ENCODE results near the gene TMEM62. TPM values are rescaled to one million over a fixed set of nuclear protein-coding genes. Genes with fewer than 3 reads are reported as not detected.
"Not testable (repeated sequence)": the region's sequence is repeated elsewhere in the genome, so short reads cannot be mapped to it uniquely, and the experiment has no call there.

Gene TMEM62
- total RNA-seq, 5 donors from 2014 or later (not counting 1 experiment from before 2014, with no cell fraction given): 14.8 to 20.2 (median 16.4) TPM

GRCh38 chr15:43219929-43220928, 86.8 kb downstream of the TMEM62 start:
- no peak overlapping the region for H3K27ac ChIP-seq (ENCODE audit: low read length)
- peaks cover 0 to 1% (median 0%) of the 10 kb centered on the region in 3 donors for H3K4me1 Mint-ChIP-seq
- CTCF ChIA-PET: interaction anchor here in 1 of 2 donors (0.7 kb wide), 1 partner anchor 60 kb away, joined by 4 read pairs; no protein-coding TSS in a partner anchor
- DNase-seq (no peak), ATAC-seq (replicated peaks in 1 of 4) (no peak)
- H3K36me3 Mint-ChIP-seq: no peaks in the 10 kb centered on the region
- H3K36me3 ChIP-seq (ENCODE audit: control insufficient read depth in 2 of 2, extremely low read depth in 1 of 2, insufficient read depth in 1 of 2, low read length in 1 of 2): no peaks in the 10 kb centered on the region
- peaks cover 0 to under 1% of the 10 kb centered on the region in 2 experiments for H3K4me1 ChIP-seq (ENCODE audit: control insufficient read depth in 1 of 2, extremely low read depth in 1 of 2, insufficient read depth in 2 of 2, low read length in 2 of 2)
- H3K27me3 ChIP-seq (replicated peaks in 1 of 2; ENCODE audit: control insufficient read depth in 2 of 2, extremely low read depth in 1 of 2, insufficient read depth in 2 of 2, low read length in 1 of 2): peaks cover 0 to 14% of the 10 kb centered on the region in 2 experiments
- 76% methylated on average over 13 of the region's 16 CpGs for WGBS (ENCODE audit: insufficient coverage)
- no peaks in the 10 kb centered on the region for H3K9me3 Mint-ChIP-seq
- no peaks in the 10 kb centered on the region for H3K9me3 ChIP-seq
- peaks cover 4 to 9% of the 10 kb centered on the region in 2 donors for H3K27me3 Mint-ChIP-seq
- H3K4me3 ChIP-seq (ENCODE audit: control insufficient read depth in 1 of 2, extremely low read depth in 1 of 2, low read length in 1 of 2): no peak overlapping the region
- no peak overlapping the region for H3K27ac Mint-ChIP-seq
- POLR2A ChIA-PET: no interaction called here
- H3K4me3 Mint-ChIP-seq: no peak overlapping the region

- H3K4me1 ChIP-seq (ENCODE audit: control insufficient read depth in 1 of 2, extremely low read depth in 1 of 2, insufficient read depth in 2 of 2, low read length in 2 of 2): peaks cover 0 to 7% of the 10 kb centered on the region in 2 experiments
- WGBS (ENCODE audit: insufficient coverage): 100% methylated on average over 1 of the region's 3 CpGs
- ChIA-PET CTCF (no interaction called here), POLR2A (no interaction called here)
- DNase-seq: no peak
- ATAC-seq (replicated peaks in 1 of 4): no peak
- H3K27me3 ChIP-seq (replicated peaks in 1 of 2; ENCODE audit: control insufficient read depth in 2 of 2, extremely low read depth in 1 of 2, insufficient read depth in 2 of 2, low read length in 1 of 2): peaks cover 0 to 19% of the 10 kb centered on the region in 2 experiments
- H3K36me3 ChIP-seq (ENCODE audit: control insufficient read depth in 2 of 2, extremely low read depth in 1 of 2, insufficient read depth in 1 of 2, low read length in 1 of 2): no peaks in the 10 kb centered on the region
- no peak within 1 kb of the TSS for H3K27ac ChIP-seq (ENCODE audit: low read length)
- peaks cover 9 to 16% of the 10 kb centered on the region in 2 donors for H3K27me3 Mint-ChIP-seq
- H3K9me3 ChIP-seq: no peaks in the 10 kb centered on the region
- H3K4me3 Mint-ChIP-seq: no peak within 1 kb of the TSS
- H3K27ac Mint-ChIP-seq: no peak within 1 kb of the TSS
- H3K4me3 ChIP-seq (ENCODE audit: control insufficient read depth in 1 of 2, extremely low read depth in 1 of 2, low read length in 1 of 2): no peak within 1 kb of the TSS
- H3K36me3 Mint-ChIP-seq: no peaks in the 10 kb centered on the region
- H3K9me3 Mint-ChIP-seq: no peaks in the 10 kb centered on the region
- H3K4me1 Mint-ChIP-seq: peaks cover 6 to 9% (median 7%) of the 10 kb centered on the region in 3 donors
Measured at GRCh38 chr15:43220991-43221403, 87.6 kb downstream of the TMEM62 start, which contains the start of gene EPB42. Gene EPB42 (minus strand): TSS chr15:43221018. CDS start chr15:43220825, 193 bp downstream.

DNA sequence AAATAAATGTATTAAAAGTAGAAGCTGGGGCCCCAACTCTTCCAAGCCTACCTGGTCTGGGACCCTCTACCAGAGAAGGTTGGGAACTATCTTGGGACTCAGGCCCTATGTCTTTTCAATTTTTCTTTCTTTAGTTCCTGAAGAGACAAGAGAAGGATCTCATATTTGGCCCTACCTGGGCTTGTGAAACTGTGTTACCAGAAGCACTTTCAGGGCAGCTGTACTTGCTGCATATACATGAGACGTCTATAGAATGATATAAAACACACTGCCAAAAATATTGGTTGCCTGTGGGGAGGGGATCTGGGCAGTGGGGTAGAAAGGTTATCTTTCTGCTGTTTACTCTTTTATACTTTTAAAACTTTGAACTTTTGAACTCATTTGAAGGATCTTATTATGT, 88.0 kb downstream of the TMEM62 start:
- ChIA-PET POLR2A (no interaction called here), CTCF (interaction anchor here in 1 of 2 donors (0.7 kb wide), 1 partner anchor 64 kb away, joined by 3 read pairs; no protein-coding TSS in a partner anchor)
- DNase-seq: no peak
- peaks cover 6 to 10% (median 7%) of the 10 kb centered on the region in 3 donors for H3K4me1 Mint-ChIP-seq
- H3K4me3 Mint-ChIP-seq: no peak overlapping the region
- no peak for ATAC-seq (replicated peaks in 1 of 4)
- H3K36me3 Mint-ChIP-seq: no peaks in the 10 kb centered on the region
- no peaks in the 10 kb centered on the region for H3K9me3 Mint-ChIP-seq
- H3K27me3 Mint-ChIP-seq: peaks cover 9 to 16% of the 10 kb centered on the region in 2 donors
- Histone ChIP-seq H3K9me3 (no peaks in the 10 kb centered on the region), H3K27me3 (replicated peaks in 1 of 2; ENCODE audit: control insufficient read depth in 2 of 2, extremely low read depth in 1 of 2, insufficient read depth in 2 of 2, low read length in 1 of 2) (peaks cover 0 to 19% of the 10 kb centered on the region in 2 experiments), H3K36me3 (ENCODE audit: control insufficient read depth in 2 of 2, extremely low read depth in 1 of 2, insufficient read depth in 1 of 2, low read length in 1 of 2) (no peaks in the 10 kb centered on the region), H3K4me3 (ENCODE audit: control insufficient read depth in 1 of 2, extremely low read depth in 1 of 2, low read length in 1 of 2) (no peak overlapping the region), H3K27ac (ENCODE audit: low read length) (no peak overlapping the region), H3K4me1 (ENCODE audit: control insufficient read depth in 1 of 2, extremely low read depth in 1 of 2, insufficient read depth in 2 of 2, low read length in 2 of 2) (peaks cover 0 to 7% of the 10 kb centered on the region in 2 experiments)
- WGBS (ENCODE audit: insufficient coverage): no CpG with 5 or more reads among the region's 1 CpG
- no peak overlapping the region for H3K27ac Mint-ChIP-seq

DNA sequence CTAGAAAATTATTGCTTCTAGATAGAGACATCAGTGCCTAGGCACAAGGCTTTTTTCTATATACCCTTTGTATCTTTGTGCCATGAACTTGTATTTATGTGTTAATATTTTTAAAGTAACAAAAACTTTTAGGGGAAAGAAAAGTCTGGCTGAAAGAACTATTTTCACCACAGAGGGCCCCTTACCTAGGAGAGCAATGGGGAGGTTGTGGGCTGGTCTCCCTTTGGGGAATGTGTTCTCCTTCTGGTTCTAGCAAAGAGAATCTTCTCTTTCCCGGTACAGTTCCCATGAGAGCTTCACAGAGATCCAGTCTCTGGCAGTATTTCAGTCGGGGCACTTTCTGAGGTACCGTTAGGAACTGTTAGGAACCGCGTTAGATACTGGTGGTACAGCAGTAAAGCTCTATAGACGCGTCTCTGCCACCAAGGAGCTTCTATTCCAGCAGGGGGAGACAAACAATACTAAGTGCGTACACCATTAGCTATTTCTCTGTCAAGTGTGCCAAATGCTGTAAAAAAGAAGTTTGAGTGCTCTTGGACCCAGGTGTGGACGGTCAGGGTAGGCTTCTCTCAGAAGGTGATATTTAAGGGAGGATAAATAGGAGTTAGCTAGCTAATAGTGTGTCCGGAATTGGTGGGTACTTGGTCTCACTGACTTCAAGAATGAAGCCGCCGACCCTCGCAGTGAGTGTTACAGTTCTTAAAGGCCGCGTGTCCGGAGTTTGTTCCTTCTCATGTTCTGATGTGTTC, 92.0 kb downstream of the TMEM62 start:
- Mint-ChIP-seq H3K9me3 (no peaks in the 10 kb centered on the region), H3K27ac (no peak overlapping the region), H3K27me3 (peaks cover 9 to 19% of the 10 kb centered on the region in 2 donors), H3K4me1 (peaks cover 6 to 10% (median 7%) of the 10 kb centered on the region in 3 donors), H3K36me3 (no peaks in the 10 kb centered on the region), H3K4me3 (peak overlapping the region in 2 of 3 donors; percentile 6 to 32)
- peak in 26 of 35 experiments; percentile 8 to 76 (median 26) for DNase-seq
- WGBS (ENCODE audit: insufficient coverage): 69% methylated on average over 9 of the region's 16 CpGs
- CTCF ChIA-PET: interaction anchor here (0.6 to 2.8 kb wide), 15 partner anchors 9 to 1613 kb away, joined by 3 to 60 read pairs (median 4); no protein-coding TSS in a partner anchor
- Histone ChIP-seq H3K27me3 (replicated peaks in 1 of 2; ENCODE audit: control insufficient read depth in 2 of 2, extremely low read depth in 1 of 2, insufficient read depth in 2 of 2, low read length in 1 of 2) (peaks cover 0 to 8% of the 10 kb centered on the region in 2 experiments), H3K9me3 (no peaks in the 10 kb centered on the region), H3K27ac (ENCODE audit: low read length) (no peak overlapping the region), H3K36me3 (ENCODE audit: control insufficient read depth in 2 of 2, extremely low read depth in 1 of 2, insufficient read depth in 1 of 2, low read length in 1 of 2) (no peaks in the 10 kb centered on the region), H3K4me1 (ENCODE audit: control insufficient read depth in 1 of 2, extremely low read depth in 1 of 2, insufficient read depth in 2 of 2, low read length in 2 of 2) (peaks cover 0 to 7% of the 10 kb centered on the region in 2 experiments), H3K4me3 (ENCODE audit: control insufficient read depth in 1 of 2, extremely low read depth in 1 of 2, low read length in 1 of 2) (no peak overlapping the region)
- peak; percentile 76 to 86 (median 82) for ATAC-seq (replicated peaks in 1 of 4)
- POLR2A ChIA-PET: interaction anchor here (0.5 to 0.8 kb wide), 3 partner anchors 152 to 1383 kb away, joined by 3 read pairs; no protein-coding TSS in a partner anchor

DNA sequence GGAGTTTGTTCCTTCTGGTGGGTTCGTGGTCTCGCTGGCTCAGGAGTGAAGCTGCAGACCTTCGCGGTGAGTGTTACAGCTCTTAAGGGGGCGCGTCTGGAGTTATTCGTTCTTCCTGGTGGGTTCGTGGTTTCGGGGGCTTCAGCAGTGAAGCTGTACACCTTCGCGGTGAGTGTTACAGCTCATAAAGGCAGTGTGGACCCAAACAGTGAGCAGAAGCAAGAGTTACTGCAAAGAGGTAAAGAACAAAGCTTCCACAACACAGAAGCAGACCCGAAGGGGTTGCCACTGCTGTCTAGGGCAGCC, 92.5 kb downstream of the TMEM62 start:
- ChIA-PET POLR2A (interaction anchor here in 1 of 2 donors (0.5 to 0.7 kb wide), 2 partner anchors 1183 to 1384 kb away, joined by 3 read pairs; no protein-coding TSS in a partner anchor), CTCF (interaction anchor here (0.6 to 2.8 kb wide), 10 partner anchors 10 to 138 kb away, joined by 3 to 60 read pairs (median 4); no protein-coding TSS in a partner anchor)
- H3K36me3 ChIP-seq (ENCODE audit: control insufficient read depth in 2 of 2, extremely low read depth in 1 of 2, insufficient read depth in 1 of 2, low read length in 1 of 2); H3K27ac ChIP-seq (ENCODE audit: low read length); H3K27me3 ChIP-seq (replicated peaks in 1 of 2; ENCODE audit: control insufficient read depth in 2 of 2, extremely low read depth in 1 of 2, insufficient read depth in 2 of 2, low read length in 1 of 2); H3K4me1 ChIP-seq (ENCODE audit: control insufficient read depth in 1 of 2, extremely low read depth in 1 of 2, insufficient read depth in 2 of 2, low read length in 2 of 2); H3K9me3 ChIP-seq; DNase-seq; ATAC-seq (replicated peaks in 1 of 4); H3K4me1 Mint-ChIP-seq; H3K4me3 ChIP-seq (ENCODE audit: control insufficient read depth in 1 of 2, extremely low read depth in 1 of 2, low read length in 1 of 2); H3K27ac Mint-ChIP-seq; H3K9me3 Mint-ChIP-seq; H3K36me3 Mint-ChIP-seq: not testable (repeated sequence)
- WGBS (ENCODE audit: insufficient coverage): 30% methylated on average over 9 of the region's 12 CpGs
- peak overlapping the region in 2 of 3 donors; percentile 6 to 32 for H3K4me3 Mint-ChIP-seq
- H3K27me3 Mint-ChIP-seq: peaks cover 9 to 19% of the 10 kb centered on the region in 2 donors

All from T-cell (primary cell).